Erythroblast (primary cell): ENCODE results near the gene FAM181A.

Source experiments
- GATA1 ChIP-seq: IDR thresholded peaks from 2 replicates; pipeline ENCODE4 v1.6.1; 2011; ENCODE audit warnings: low read depth, mild to moderate bottlenecking, control low read depth, low read length, moderate library complexity
- POLR2A ChIP-seq: IDR thresholded peaks from 2 replicates; pipeline ENCODE4 v1.6.1; 2011; ENCODE audit warnings: mild to moderate bottlenecking, low read length

GRCh38 chr14:93903342-93904184 lies 23.6 kb upstream of the FAM181A start:
- no peak for TF ChIP-seq POLR2A
- TF ChIP-seq GATA1, result no peak
